C1 segment of cervical spinal cord (tissue), 14 donors: ENCODE data around the gene SREBF1.

Experiments
- DNase-seq, 14 donors: peaks; one replicate each; lab custom pipeline; 2025; lab: John Stamatoyannopoulos, UW

Gene SREBF1

GRCh38 chr17:17859909-17860765 lies 23.4 kb upstream of the SREBF1 start:
- peak in 10 of 14 donors; percentile 38 to 69 (median 52) for DNase-seq

- no peak for DNase-seq
Measured at GRCh38 chr17:17857496-17857895, 20.7 kb upstream of the SREBF1 start.

GRCh38 chr17:17856386-17856785 lies 19.6 kb upstream of the SREBF1 start:
- DNase-seq: no peak

- DNase-seq: peak in 5 of 14 donors; percentile 36 to 62 (median 41)
Measured at GRCh38 chr17:17855976-17856375, 19.2 kb upstream of the SREBF1 start.

- DNase-seq: no peak
Measured at GRCh38 chr17:17853811-17854447, 17.1 kb upstream of the SREBF1 start.

- DNase-seq: no peak
Measured at GRCh38 chr17:17852930-17853329, 16.1 kb upstream of the SREBF1 start.

- no peak for DNase-seq
Measured at GRCh38 chr17:17851103-17852002, 14.6 kb upstream of the SREBF1 start.

- DNase-seq: peak in 8 of 14 donors; percentile 33 to 68 (median 42)
Measured at GRCh38 chr17:17849845-17850373, 13.1 kb upstream of the SREBF1 start.

GRCh38 chr17:17849147-17849820 lies 12.5 kb upstream of the SREBF1 start:
- DNase-seq: peak in 11 of 14 donors; percentile 18 to 92 (median 49)

- DNase-seq: no peak
Measured at GRCh38 chr17:17848311-17849082, 11.7 kb upstream of the SREBF1 start.

- no peak for DNase-seq
Measured at GRCh38 chr17:17847726-17848125, 10.9 kb upstream of the SREBF1 start.

- DNase-seq: no peak
Measured at GRCh38 chr17:17847118-17847689, 10.4 kb upstream of the SREBF1 start.

- no peak for DNase-seq
Measured at GRCh38 chr17:17846645-17847044, 9.9 kb upstream of the SREBF1 start.

GRCh38 chr17:17846003-17846402 lies 9.2 kb upstream of the SREBF1 start:
- no peak for DNase-seq

- no peak for DNase-seq
Measured at GRCh38 chr17:17845046-17845775, 8.4 kb upstream of the SREBF1 start.

- peak in 3 of 14 donors; percentile 33 to 77 (median 38) for DNase-seq
Measured at GRCh38 chr17:17844500-17844899, 7.7 kb upstream of the SREBF1 start.

- DNase-seq: no peak
Measured at GRCh38 chr17:17844079-17844478, 7.3 kb upstream of the SREBF1 start.

- no peak for DNase-seq
Measured at GRCh38 chr17:17843096-17843495, 6.3 kb upstream of the SREBF1 start.
